Suprapubic skin (tissue), 4 donors: ENCODE data around the gene RHBDL3. TPM values are rescaled to one million over a fixed set of nuclear protein-coding genes. Genes with fewer than 3 reads are reported as not detected.

Experiments
- DNase-seq, 2 donors: peaks; one replicate each; pipeline ENCODE4 v3.0.0-alpha.2; 2019; ENCODE audit warnings: low spot score in 2 of 2
- H3K27ac ChIP-seq: fragments of 200-600 bp; sonication (generic); one replicate; pipeline ENCODE4 v1.5.1; 2019
- H3K27me3 ChIP-seq: fragments of 200-600 bp; sonication (generic); one replicate; pipeline ENCODE4 v1.5.1; 2019
- H3K36me3 ChIP-seq: fragments of 200-600 bp; sonication (generic); one replicate; pipeline ENCODE4 v1.5.1; 2019
- H3K4me1 ChIP-seq: fragments of 200-600 bp; sonication (generic); one replicate; pipeline ENCODE4 v1.5.1; 2019
- H3K4me3 ChIP-seq: fragments of 200-600 bp; sonication (generic); one replicate; pipeline ENCODE4 v1.5.1; 2019; ENCODE audit warnings: mild to moderate bottlenecking
- H3K9me3 ChIP-seq: fragments of 200-600 bp; sonication (generic); one replicate; pipeline ENCODE4 v1.5.1; 2019
- CTCF ChIP-seq, 2 donors: fragments of 200-600 bp in 1 of 2; fragments of 450-650 bp in 1 of 2; sonication (generic) in 1 of 2; IDR thresholded peaks; one replicate each; pipeline ENCODE4 v1.5.1; 2016 to 2019; ENCODE audit warnings: antibody characterized with exemption in 2 of 2, mild to moderate bottlenecking in 1 of 2, moderate library complexity in 1 of 2
- EP300 ChIP-seq: sonication (generic); formaldehyde crosslinking; IDR thresholded peaks from one replicate; pipeline ENCODE4 v1.6.1; 2017; ENCODE audit warnings: antibody characterized with exemption
- POLR2A ChIP-seq, 2 donors: fragments of 450-650 bp; IDR thresholded peaks; one replicate each; pipeline ENCODE4 v1.6.1; 2017; ENCODE audit warnings: antibody characterized with exemption in 2 of 2, mild to moderate bottlenecking in 2 of 2, moderate library complexity in 2 of 2
- POLR2AphosphoS5 ChIP-seq, 3 donors: sonication (generic); formaldehyde crosslinking; IDR thresholded peaks; one replicate each; pipeline ENCODE4 v1.6.1; 2017; ENCODE audit warnings: antibody characterized with exemption in 3 of 3
- WGBS: methylation state at CpG from one replicate; pipeline ENCODE4 v1.1.5; 2018; 5-methylcytosine and 5-hydroxymethylcytosine counted together
- total RNA-seq, 4 donors: library from RNA; depleted of rRNA; stranded (reverse); fragments of >200 nt; gene quantifications; one replicate each; pipeline ENCODE4 v1.1.0, GENCODE V29; 2016

The RHBDL3 gene
- total RNA-seq, 4 donors from 2014 or later: 0.31 to 1.7 (median 0.34) TPM; not detected in 1

GRCh38 chr17:32253117-32253611 is 12.5 kb upstream of the RHBDL3 start:
- TF ChIP-seq POLR2A (IDR thresholded peaks at IDR 0.05): no peak
- TF ChIP-seq POLR2AphosphoS5 (IDR thresholded peaks at IDR 0.05): no peak
- peak; percentile 84 to 95 for TF ChIP-seq CTCF (IDR thresholded peaks at IDR 0.05)
- Histone ChIP-seq H3K27ac (no peak overlapping the region), H3K4me3 (no peak overlapping the region), H3K27me3 (no peaks in the 10 kb centered on the region), H3K36me3 (no peaks in the 10 kb centered on the region), H3K9me3 (no peaks in the 10 kb centered on the region), H3K4me1 (no peaks in the 10 kb centered on the region)
- peak; percentile 75 to 88 for DNase-seq
- WGBS: 63% methylated on average over 12 of the region's 12 CpGs

GRCh38 chr17:32256012-32256700 is 9.5 kb upstream of the RHBDL3 start:
- Histone ChIP-seq H3K27ac (no peak overlapping the region), H3K4me1 (no peaks in the 10 kb centered on the region), H3K36me3 (no peaks in the 10 kb centered on the region), H3K27me3 (no peaks in the 10 kb centered on the region), H3K9me3 (no peaks in the 10 kb centered on the region), H3K4me3 (no peak overlapping the region)
- TF ChIP-seq POLR2A (IDR thresholded peaks at IDR 0.05) (no peak), POLR2AphosphoS5 (IDR thresholded peaks at IDR 0.05) (no peak), CTCF (IDR thresholded peaks at IDR 0.05) (no peak), EP300 (no peak)
- no peak for DNase-seq
- 62% methylated on average over 9 of the region's 9 CpGs for WGBS

GRCh38 chr17:32256701-32257019 is 9.0 kb upstream of the RHBDL3 start:
- DNase-seq: no peak
- H3K4me3 ChIP-seq: no peak overlapping the region
- H3K36me3 ChIP-seq: no peaks in the 10 kb centered on the region
- H3K27me3 ChIP-seq: no peaks in the 10 kb centered on the region
- H3K27ac ChIP-seq: no peak overlapping the region
- no peaks in the 10 kb centered on the region for H3K9me3 ChIP-seq
- 81% methylated on average over 5 of the region's 9 CpGs for WGBS
- H3K4me1 ChIP-seq: no peaks in the 10 kb centered on the region
- TF ChIP-seq POLR2AphosphoS5 (IDR thresholded peaks at IDR 0.05): no peak
- no peak for TF ChIP-seq EP300
- no peak for TF ChIP-seq CTCF (IDR thresholded peaks at IDR 0.05)
- no peak for TF ChIP-seq POLR2A (IDR thresholded peaks at IDR 0.05)

- Histone ChIP-seq H3K4me1 (no peaks in the 10 kb centered on the region), H3K4me3 (no peak overlapping the region), H3K9me3 (no peaks in the 10 kb centered on the region), H3K27me3 (peaks cover under 1% of the 10 kb centered on the region), H3K27ac (no peak overlapping the region), H3K36me3 (no peaks in the 10 kb centered on the region)
- DNase-seq: no peak
- 81% methylated on average over 17 of the region's 18 CpGs for WGBS
- TF ChIP-seq POLR2A (IDR thresholded peaks at IDR 0.05) (no peak), EP300 (no peak), CTCF (IDR thresholded peaks at IDR 0.05) (no peak), POLR2AphosphoS5 (IDR thresholded peaks at IDR 0.05) (no peak)
Measured at GRCh38 chr17:32258383-32259140, 7.1 kb upstream of the RHBDL3 start.

- no peaks in the 10 kb centered on the region for H3K9me3 ChIP-seq
- H3K27ac ChIP-seq: no peak overlapping the region
- peaks cover under 1% of the 10 kb centered on the region for H3K4me1 ChIP-seq
- H3K27me3 ChIP-seq: peaks cover 8% of the 10 kb centered on the region
- WGBS: 86% methylated on average over 4 of the region's 4 CpGs
- DNase-seq: no peak
- TF ChIP-seq CTCF (IDR thresholded peaks at IDR 0.05) (no peak), EP300 (no peak), POLR2A (IDR thresholded peaks at IDR 0.05) (no peak), POLR2AphosphoS5 (IDR thresholded peaks at IDR 0.05) (no peak)
- no peak overlapping the region for H3K4me3 ChIP-seq
- no peaks in the 10 kb centered on the region for H3K36me3 ChIP-seq
Measured at GRCh38 chr17:32259586-32259985, 6.0 kb upstream of the RHBDL3 start.
